Glutamatergic neuron (in vitro differentiated cells): ENCODE data around the gene PSAPL1. TPM values are rescaled to one million over a fixed set of nuclear protein-coding genes. Genes with fewer than 3 reads are reported as not detected.

Experiments used
- DNase-seq: peaks from one replicate; pipeline ENCODE4 v3.0.0; 2022
- H3K27ac Mint-ChIP-seq: one replicate; pipeline ENCODE4 v1.8.0; 2020; ENCODE audit warnings: mild to moderate bottlenecking, mixed read lengths, inconsistent platforms; ENCODE audit not compliant: unreplicated experiment
- H3K27me3 Mint-ChIP-seq: one replicate; pipeline ENCODE4 v1.8.0; 2020; ENCODE audit warnings: mild to moderate bottlenecking, moderate library complexity, mixed read lengths, inconsistent platforms; ENCODE audit not compliant: unreplicated experiment
- H3K36me3 Mint-ChIP-seq: one replicate; pipeline ENCODE4 v1.8.0; 2020; ENCODE audit warnings: mild to moderate bottlenecking, mixed read lengths, inconsistent platforms; ENCODE audit not compliant: unreplicated experiment
- H3K4me1 Mint-ChIP-seq: one replicate; pipeline ENCODE4 v1.8.0; 2020; ENCODE audit warnings: mild to moderate bottlenecking, low read depth, mixed read lengths, inconsistent platforms; ENCODE audit not compliant: unreplicated experiment
- H3K4me3 Mint-ChIP-seq: one replicate; pipeline ENCODE4 v1.8.0; 2020; ENCODE audit warnings: mild to moderate bottlenecking, mixed read lengths, inconsistent platforms; ENCODE audit not compliant: unreplicated experiment
- H3K9me3 Mint-ChIP-seq: one replicate; pipeline ENCODE4 v1.8.0; 2020; ENCODE audit warnings: mild to moderate bottlenecking, moderate library complexity, mixed read lengths, inconsistent platforms; ENCODE audit not compliant: unreplicated experiment
- long read RNA-seq: library from polyadenylated mRNA; unstranded; transcript quantifications from one replicate; pipeline ENCODE4 v2.0.0, GENCODE V29; 2020; ENCODE audit not compliant: unreplicated experiment
- total RNA-seq: library from RNA; stranded (reverse); fragmentation: NEBNext Ultra II Directional; extraction: Animal tissue kit (Norgen Biotek cat#: 25700); gene quantifications from one replicate; pipeline ENCODE4 v1.2.1, GENCODE V29; 2021; ENCODE audit not compliant: unreplicated experiment
- TF ChIP-seq, protein P1 (sequence below): fragments of 200-600 bp; sonication (generic); IDR thresholded peaks from one replicate; pipeline ENCODE4 v1.5.0; 2021; ENCODE audit not compliant: partially characterized antibody, unreplicated experiment

The PSAPL1 gene, protein sequence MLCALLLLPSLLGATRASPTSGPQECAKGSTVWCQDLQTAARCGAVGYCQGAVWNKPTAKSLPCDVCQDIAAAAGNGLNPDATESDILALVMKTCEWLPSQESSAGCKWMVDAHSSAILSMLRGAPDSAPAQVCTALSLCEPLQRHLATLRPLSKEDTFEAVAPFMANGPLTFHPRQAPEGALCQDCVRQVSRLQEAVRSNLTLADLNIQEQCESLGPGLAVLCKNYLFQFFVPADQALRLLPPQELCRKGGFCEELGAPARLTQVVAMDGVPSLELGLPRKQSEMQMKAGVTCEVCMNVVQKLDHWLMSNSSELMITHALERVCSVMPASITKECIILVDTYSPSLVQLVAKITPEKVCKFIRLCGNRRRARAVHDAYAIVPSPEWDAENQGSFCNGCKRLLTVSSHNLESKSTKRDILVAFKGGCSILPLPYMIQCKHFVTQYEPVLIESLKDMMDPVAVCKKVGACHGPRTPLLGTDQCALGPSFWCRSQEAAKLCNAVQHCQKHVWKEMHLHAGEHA
- not detected for total RNA-seq
- long read RNA-seq = 0 reads

- Mint-ChIP-seq H3K27me3 (peaks cover 12% of the 10 kb centered on the region), H3K36me3 (peaks cover 6% of the 10 kb centered on the region), H3K4me1 (peaks cover 3% of the 10 kb centered on the region), H3K4me3 (no peak within 1 kb of the TSS), H3K9me3 (peaks cover 11% of the 10 kb centered on the region), H3K27ac (no peak within 1 kb of the TSS)
- TF ChIP-seq, protein P1, sequence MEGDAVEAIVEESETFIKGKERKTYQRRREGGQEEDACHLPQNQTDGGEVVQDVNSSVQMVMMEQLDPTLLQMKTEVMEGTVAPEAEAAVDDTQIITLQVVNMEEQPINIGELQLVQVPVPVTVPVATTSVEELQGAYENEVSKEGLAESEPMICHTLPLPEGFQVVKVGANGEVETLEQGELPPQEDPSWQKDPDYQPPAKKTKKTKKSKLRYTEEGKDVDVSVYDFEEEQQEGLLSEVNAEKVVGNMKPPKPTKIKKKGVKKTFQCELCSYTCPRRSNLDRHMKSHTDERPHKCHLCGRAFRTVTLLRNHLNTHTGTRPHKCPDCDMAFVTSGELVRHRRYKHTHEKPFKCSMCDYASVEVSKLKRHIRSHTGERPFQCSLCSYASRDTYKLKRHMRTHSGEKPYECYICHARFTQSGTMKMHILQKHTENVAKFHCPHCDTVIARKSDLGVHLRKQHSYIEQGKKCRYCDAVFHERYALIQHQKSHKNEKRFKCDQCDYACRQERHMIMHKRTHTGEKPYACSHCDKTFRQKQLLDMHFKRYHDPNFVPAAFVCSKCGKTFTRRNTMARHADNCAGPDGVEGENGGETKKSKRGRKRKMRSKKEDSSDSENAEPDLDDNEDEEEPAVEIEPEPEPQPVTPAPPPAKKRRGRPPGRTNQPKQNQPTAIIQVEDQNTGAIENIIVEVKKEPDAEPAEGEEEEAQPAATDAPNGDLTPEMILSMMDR = no peak
- no peak for DNase-seq
Observed at GRCh38 chr4:7434766-7435150, at the start of gene PSAPL1. Gene PSAPL1 (minus strand): TSS chr4:7434930. CDS start chr4:7434879, 51 bp downstream.

DNA sequence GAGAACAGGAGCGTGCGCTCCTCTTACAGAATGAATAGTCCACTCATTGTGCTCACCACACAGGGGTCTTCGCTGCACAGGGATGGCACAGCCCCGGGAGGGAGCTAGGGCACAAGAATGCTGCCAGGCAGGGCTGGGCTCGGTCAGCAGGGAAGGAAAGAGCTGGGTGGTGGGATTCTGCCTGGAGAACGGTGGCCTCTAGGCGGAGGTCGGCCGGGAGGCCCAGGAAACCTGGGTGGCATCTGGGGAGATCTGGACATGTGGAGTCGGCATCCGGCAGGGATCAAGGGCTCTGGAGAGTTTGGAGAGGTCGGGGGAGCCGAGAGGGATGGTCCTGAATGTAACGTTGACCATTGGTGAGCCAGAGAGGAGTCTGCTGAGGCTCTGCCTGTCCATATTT is 46.5 kb upstream of the PSAPL1 start:
- H3K4me1 Mint-ChIP-seq = peaks cover 19% of the 10 kb centered on the region
- H3K9me3 Mint-ChIP-seq = peaks cover 13% of the 10 kb centered on the region
- no peak overlapping the region for H3K27ac Mint-ChIP-seq
- TF ChIP-seq, protein P1 = no peak
- peaks cover 3% of the 10 kb centered on the region for H3K36me3 Mint-ChIP-seq
- peaks cover 10% of the 10 kb centered on the region for H3K27me3 Mint-ChIP-seq
- DNase-seq = no peak
- H3K4me3 Mint-ChIP-seq = no peak overlapping the region

- Mint-ChIP-seq H3K27me3 (peaks cover 10% of the 10 kb centered on the region), H3K4me3 (no peak overlapping the region), H3K36me3 (peaks cover 3% of the 10 kb centered on the region), H3K4me1 (peaks cover 21% of the 10 kb centered on the region), H3K9me3 (peaks cover 13% of the 10 kb centered on the region), H3K27ac (no peak overlapping the region)
- DNase-seq = no peak
- TF ChIP-seq, protein P1 = no peak
Observed at GRCh38 chr4:7480423-7480822, 45.7 kb upstream of the PSAPL1 start.

DNA sequence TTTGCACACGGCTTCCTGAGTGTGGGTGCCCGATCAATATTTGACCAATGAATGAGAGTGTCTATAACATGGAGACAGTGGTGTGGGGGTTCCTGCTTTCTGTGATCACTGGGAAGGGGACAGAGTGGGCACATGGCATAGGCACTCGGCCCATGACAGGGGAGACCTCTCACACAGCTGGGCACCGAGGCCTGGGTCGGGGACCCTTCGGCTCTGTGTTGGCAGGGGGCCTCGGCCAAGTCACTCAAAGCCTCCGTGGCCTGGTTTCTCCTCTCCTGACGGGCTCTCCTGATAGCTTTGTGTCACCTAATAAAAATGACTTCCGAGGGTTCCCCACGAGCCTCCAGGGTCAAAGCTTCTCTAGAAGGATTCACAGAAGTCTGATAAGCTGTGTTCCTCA is 43.9 kb upstream of the PSAPL1 start:
- H3K9me3 Mint-ChIP-seq = peaks cover 7% of the 10 kb centered on the region

DNA sequence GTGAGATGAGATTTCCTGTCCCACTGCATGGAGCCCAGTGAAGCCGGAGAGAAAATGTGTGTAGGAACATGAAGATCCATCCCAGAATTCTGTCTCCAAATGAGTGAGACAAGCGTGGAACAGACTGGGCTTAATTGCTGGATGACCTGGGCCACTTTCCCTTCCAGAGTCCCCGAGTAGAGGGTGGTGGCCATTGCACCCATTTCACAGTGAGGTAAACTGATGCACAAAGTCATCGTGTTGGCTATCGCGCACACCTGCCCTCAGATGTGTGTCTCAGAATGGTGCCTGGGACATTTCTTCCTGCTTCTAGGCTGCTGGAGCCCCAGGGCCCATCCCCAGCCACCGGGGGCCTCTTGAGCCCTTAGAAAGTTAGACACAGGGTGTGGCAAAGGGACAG is 43.0 kb upstream of the PSAPL1 start:
- no peak for DNase-seq
- peaks cover 5% of the 10 kb centered on the region for H3K9me3 Mint-ChIP-seq
- H3K27ac Mint-ChIP-seq = no peak overlapping the region
- H3K4me3 Mint-ChIP-seq = no peak overlapping the region
- H3K36me3 Mint-ChIP-seq = peaks cover 3% of the 10 kb centered on the region
- H3K27me3 Mint-ChIP-seq = peaks cover 11% of the 10 kb centered on the region
- H3K4me1 Mint-ChIP-seq = peaks cover 12% of the 10 kb centered on the region
- TF ChIP-seq, protein P1 = no peak

More for the DNA sequence above, 43.9 kb upstream of the PSAPL1 start:
- H3K4me1 Mint-ChIP-seq = peaks cover 9% of the 10 kb centered on the region
- no peak for DNase-seq
- TF ChIP-seq, protein P1 = no peak
- H3K27ac Mint-ChIP-seq = no peak overlapping the region
- H3K36me3 Mint-ChIP-seq = peaks cover 3% of the 10 kb centered on the region
- H3K27me3 Mint-ChIP-seq = peaks cover 8% of the 10 kb centered on the region
- no peak overlapping the region for H3K4me3 Mint-ChIP-seq
